Thymus (tissue), 11 donors: ENCODE measurements around the gene TVP23A. TPM values are rescaled to one million over a fixed set of nuclear protein-coding genes. Genes with fewer than 3 reads are reported as not detected.
A peak's percentile ranks its signal among the peaks of the same experiment; 100 is the strongest.

Source experiments
- DNase-seq, 9 donors: peaks; one replicate each; pipeline ENCODE4 v3.0.0-alpha.2; 2013; ENCODE audit warnings: low spot score in 9 of 9, low read depth in 6 of 9, missing footprints in 1 of 9
- H3K27ac ChIP-seq, 2 donors: one replicate each; pipeline ENCODE4 v1.5.1; 2013; ENCODE audit warnings: control low read depth in 1 of 2, low read depth in 1 of 2, low read length in 1 of 2, mild to moderate bottlenecking in 1 of 2, moderate library complexity in 1 of 2
- H3K27me3 ChIP-seq, 2 donors: one replicate each; pipeline ENCODE4 v1.5.1; 2013; ENCODE audit warnings: low read length in 1 of 2; ENCODE audit not compliant: control insufficient read depth in 2 of 2, insufficient read depth in 1 of 2
- H3K36me3 ChIP-seq, 2 donors: one replicate each; pipeline ENCODE4 v1.5.1; 2013; ENCODE audit warnings: low read length in 1 of 2, mild to moderate bottlenecking in 1 of 2, moderate library complexity in 1 of 2; ENCODE audit not compliant: control insufficient read depth in 2 of 2, insufficient read depth in 2 of 2
- H3K4me1 ChIP-seq, 2 donors: one replicate each; pipeline ENCODE4 v1.5.1; 2013; ENCODE audit warnings: low read length in 2 of 2; ENCODE audit not compliant: control insufficient read depth in 2 of 2, insufficient read depth in 2 of 2
- H3K4me3 ChIP-seq, 2 donors: one replicate each; pipeline ENCODE4 v1.5.1; 2013; ENCODE audit warnings: low read length in 2 of 2, control low read depth in 1 of 2, mild to moderate bottlenecking in 1 of 2
- H3K9me3 ChIP-seq, 2 donors: one replicate each; pipeline ENCODE4 v1.5.1; 2013; ENCODE audit warnings: low read length in 1 of 2, mild to moderate bottlenecking in 1 of 2; ENCODE audit not compliant: control insufficient read depth in 2 of 2, insufficient read depth in 1 of 2
- WGBS: extraction: QIAGEN DNeasy Blood & Tissue Kit; methylation state at CpG from one replicate; pipeline ENCODE4 v1.1.7; 2013; 5-methylcytosine and 5-hydroxymethylcytosine counted together
- polyA plus RNA-seq: library from polyadenylated mRNA; stranded (reverse); fragments of 200-250 nt; gene quantifications from one replicate; pipeline ENCODE4 v1.2.3, GENCODE V29; 2013
- total RNA-seq: library from RNA; stranded (reverse); fragments of 120-200 nt; gene quantifications from one replicate; pipeline ENCODE4 v1.2.4, GENCODE V29; 2013
- donor health status: healthy.

TVP23A gene
- total and polyA plus RNA-seq, 2 donors, result 5.1 to 7.4 TPM

DNA sequence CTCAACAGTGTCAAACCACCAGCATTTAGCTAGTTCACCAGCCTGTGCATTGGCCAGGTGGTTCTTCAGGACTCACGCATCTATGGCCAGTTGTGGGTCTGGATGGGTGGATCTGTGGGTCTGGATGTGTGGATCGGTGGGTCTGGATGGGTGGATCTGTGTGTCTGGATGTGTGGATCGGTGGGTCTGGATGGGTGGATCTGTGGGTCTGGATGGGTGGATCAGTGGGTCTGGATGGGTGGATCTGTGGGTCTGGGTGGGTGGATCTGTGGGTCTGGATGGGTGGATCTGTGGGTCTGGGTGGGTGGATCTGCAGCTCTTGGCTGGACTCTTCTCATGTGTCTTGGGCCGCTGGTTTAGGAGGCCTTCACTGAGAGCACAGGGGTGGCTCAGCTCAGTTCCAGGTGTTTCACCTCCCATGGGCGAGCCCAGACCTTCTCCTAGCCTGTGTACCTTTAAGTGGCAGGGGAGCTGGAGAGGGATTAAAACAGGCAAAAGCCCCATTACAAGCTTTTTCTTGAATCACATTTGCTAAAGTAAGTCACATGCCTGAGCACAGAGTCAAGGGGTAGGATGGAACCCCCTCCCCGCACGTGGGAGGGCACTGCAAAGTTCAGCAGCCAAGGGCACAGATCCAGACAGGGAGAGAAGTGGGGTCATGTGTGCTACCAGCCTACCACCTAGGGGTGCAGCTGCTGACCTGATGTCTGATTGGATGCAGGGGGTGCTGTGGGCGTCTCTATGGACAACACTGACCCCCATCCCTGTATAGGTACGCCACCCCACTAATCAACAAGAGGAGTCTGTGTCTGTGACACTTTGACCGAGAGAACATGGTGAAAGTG is 78.4 kb downstream of the TVP23A start:
- WGBS, result 94% methylated on average over 10 of the region's 10 CpGs

DNA sequence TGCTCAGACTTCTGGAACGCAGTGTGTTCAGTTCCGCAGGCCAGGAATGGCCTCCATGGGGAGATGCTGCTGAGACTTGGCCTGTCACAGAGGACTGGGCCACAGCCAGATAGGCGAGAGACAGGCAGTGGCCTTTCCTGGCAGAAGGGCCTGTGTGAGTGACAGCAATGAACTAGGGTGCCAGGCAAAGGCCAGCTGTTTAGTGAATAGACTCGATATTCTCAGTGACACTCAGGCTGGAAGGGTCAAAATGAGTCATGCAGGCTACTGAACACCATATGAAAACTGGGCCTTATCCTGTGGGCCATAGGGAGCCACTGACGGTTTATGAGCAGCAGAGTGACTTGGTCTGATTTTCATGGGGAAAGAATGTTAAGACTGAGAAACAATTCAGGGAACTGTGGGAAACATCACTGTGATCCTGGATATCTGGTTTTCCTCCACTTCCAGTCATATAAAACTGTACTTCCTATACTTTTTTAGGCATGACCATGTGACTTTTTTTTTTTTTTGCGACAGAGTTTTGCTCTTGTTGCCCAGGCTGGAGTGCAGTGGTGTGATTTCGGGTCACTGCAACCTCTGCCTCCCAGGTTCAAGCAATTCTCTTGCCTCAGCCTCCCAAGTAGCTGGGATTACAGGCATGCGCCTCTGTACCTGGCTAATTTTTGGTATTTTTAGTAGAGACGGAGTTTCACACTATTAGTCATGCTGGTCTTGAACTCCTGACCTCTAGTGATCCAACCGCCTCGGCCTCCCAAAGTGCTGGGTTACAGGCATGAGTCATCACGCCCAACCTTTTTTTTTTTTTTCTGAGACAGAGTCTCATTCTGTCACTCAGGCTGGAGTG is 80.1 kb downstream of the TVP23A start:
- DNase-seq, result no peak
- H3K36me3 ChIP-seq, result no peaks in the 10 kb centered on the region
- H3K27me3 ChIP-seq, result no peaks in the 10 kb centered on the region
- no peak overlapping the region for H3K27ac ChIP-seq
- H3K9me3 ChIP-seq, result no peaks in the 10 kb centered on the region
- peaks cover 3 to 6% of the 10 kb centered on the region in 2 donors for H3K4me1 ChIP-seq
- H3K4me3 ChIP-seq, result no peak overlapping the region
- WGBS, result 85% methylated on average over 12 of the region's 12 CpGs

More for the DNA sequence above, 78.4 kb downstream of the TVP23A start:
- no peaks in the 10 kb centered on the region for H3K27me3 ChIP-seq
- H3K36me3 ChIP-seq, result no peaks in the 10 kb centered on the region
- H3K4me1 ChIP-seq, result peaks cover 10 to 12% of the 10 kb centered on the region in 2 donors
- no peak for DNase-seq
- H3K27ac ChIP-seq, result no peak overlapping the region
- no peak overlapping the region for H3K4me3 ChIP-seq
- no peaks in the 10 kb centered on the region for H3K9me3 ChIP-seq

DNA sequence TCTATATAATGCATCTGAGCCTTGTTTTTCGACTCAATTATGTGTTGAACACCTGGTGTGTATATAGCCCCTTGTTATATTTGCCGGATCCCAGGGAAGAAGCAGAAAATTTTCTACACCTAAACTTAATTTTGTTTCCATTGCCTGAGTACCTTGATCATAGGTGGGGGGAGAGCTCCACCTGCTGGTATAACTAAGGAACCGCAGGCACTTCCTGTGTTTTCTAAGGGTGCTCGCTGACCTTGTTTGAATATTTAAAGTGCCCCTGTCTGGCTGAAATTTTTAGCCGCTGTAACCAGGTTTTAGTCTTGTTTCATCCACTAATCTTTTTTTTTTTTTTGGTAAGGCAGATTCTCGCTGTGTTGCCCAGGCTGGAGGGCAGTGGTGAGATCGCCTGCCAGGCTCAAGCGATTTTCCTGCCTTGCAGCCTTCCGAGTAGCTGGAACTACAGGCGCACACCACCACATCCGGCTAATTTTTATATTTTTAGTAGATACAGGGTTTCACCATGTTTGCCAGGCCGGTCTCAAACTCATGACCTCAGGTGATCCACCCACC is 81.4 kb downstream of the TVP23A start:
- Histone ChIP-seq H3K27ac (no peak overlapping the region), H3K27me3 (no peaks in the 10 kb centered on the region), H3K9me3 (no peaks in the 10 kb centered on the region), H3K4me3 (peak overlapping the region in 1 of 2 donors; percentile 21), H3K4me1 (peaks cover 3% of the 10 kb centered on the region in 2 donors), H3K36me3 (no peaks in the 10 kb centered on the region)
- DNase-seq, result peak in 8 of 9 donors; percentile 49 to 87 (median 72)
- WGBS, result 32% methylated on average over 12 of the region's 12 CpGs

DNA sequence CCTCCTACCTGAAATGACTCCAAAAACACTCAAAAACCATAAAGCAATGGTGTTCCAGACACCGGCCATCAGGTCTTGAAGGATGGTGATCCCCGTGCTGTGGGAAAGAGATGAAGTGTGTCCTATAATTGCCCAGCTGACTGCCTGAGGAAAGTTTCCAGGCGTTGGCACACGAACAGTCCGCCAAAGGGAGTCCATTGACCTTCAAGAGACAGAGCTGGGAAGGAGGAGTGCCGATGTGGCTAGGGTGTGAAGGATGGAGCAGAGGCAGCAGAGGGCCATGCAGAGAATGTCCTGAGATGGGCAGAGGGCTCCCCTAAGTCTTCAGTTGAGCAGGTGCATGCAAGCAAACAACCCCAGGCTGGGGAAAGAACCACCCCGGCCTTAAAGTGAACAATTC is 86.8 kb downstream of the TVP23A start:
- Histone ChIP-seq H3K36me3 (no peaks in the 10 kb centered on the region), H3K27ac (no peak overlapping the region), H3K4me1 (no peaks in the 10 kb centered on the region), H3K27me3 (no peaks in the 10 kb centered on the region), H3K9me3 (no peaks in the 10 kb centered on the region), H3K4me3 (no peak overlapping the region)
- 95% methylated on average over 7 of the region's 7 CpGs for WGBS
- DNase-seq, result no peak

DNA sequence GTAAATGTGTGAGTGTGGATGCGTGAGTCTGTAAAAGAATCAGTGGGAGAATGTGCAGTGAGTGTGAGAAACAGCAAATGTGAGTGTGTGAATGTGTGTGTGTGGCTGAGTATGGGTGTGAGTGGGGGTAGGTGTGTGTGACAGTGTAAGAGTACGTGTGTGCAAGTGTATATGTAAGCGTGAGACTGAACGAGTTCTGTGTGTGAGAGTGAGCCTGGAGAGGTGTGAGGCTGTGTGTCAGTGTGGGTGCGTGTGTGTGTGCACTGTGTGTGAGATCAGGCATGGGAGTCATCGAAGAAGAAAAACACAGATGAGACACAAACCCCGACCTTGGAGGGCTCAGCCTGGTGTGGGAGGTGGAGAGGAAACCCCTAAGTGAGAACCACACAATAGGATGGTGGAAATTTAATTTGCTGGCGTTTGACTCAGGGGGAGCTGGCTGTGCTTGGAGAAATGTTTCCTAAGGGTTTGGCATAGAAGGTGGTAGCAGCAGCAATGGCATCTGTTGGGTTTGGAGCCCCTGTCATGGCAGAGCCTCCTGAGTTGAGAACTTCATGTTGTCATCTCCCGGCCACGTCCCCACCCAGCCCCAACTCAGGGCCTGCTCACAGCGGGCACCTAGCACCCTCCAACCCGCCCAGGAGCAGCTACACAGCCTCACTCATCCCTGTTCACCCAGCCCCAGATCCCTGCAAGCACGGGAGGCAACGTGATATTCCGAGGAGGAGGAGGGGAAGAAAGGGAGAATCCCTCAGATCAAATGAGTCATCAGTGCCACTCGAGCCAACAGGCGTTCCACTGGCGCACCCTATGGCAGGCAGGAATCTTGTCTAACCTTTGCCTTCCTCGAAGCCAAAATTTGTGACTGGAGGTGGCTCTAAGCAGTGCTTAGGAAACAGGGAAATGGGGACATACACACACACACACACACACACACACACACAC is 89.2 kb downstream of the TVP23A start:
- no peak overlapping the region for H3K4me3 ChIP-seq
- no peaks in the 10 kb centered on the region for H3K27me3 ChIP-seq
- H3K9me3 ChIP-seq, result no peaks in the 10 kb centered on the region
- H3K4me1 ChIP-seq, result no peaks in the 10 kb centered on the region
- H3K36me3 ChIP-seq, result no peaks in the 10 kb centered on the region
- H3K27ac ChIP-seq, result no peak overlapping the region
- WGBS, result 94% methylated on average over 19 of the region's 19 CpGs
- no peak for DNase-seq

DNA sequence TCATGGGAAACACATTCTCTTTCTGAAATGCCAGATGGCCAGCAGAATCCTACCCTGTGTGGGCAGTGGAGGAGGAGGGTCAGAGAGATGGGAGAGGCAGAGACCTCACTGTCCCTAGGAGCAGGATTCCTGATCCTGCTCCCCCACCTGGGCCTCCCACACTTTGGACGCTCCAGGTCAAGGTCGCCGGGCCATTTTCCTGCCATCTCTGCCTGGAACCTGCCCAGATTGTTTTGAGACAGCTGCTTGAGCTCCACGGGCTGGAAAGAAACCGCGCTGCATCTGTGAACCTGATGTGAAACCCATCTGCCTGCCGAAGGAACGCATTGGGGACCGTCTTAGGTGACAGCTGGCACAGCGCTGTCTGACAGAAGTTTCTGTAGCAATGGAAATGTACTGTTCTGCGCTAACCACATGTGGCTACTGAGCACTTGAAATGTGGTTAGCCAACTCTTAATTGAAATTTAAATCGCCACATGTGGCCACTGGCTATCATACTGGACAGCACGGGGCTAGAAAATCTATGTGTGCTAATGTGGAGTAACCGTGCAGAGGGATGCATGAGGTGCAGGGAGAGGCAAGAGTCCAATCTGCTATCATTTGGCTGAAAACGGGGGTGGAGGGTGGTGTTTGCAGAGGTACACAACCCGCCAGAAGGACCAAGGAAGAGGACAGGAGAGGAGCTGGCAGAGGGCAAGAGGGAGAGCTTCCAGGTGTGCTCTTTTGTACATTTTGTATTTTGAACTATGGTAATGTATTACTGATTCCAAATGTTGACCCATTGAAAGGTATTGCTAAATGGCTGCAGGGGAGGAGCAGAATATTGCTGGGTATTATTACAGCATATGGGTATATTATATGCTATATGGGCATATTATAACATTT is 90.3 kb downstream of the TVP23A start:
- H3K27ac ChIP-seq, result no peak overlapping the region
- no peak for DNase-seq
- no peaks in the 10 kb centered on the region for H3K36me3 ChIP-seq
- no peak overlapping the region for H3K4me3 ChIP-seq
- no peaks in the 10 kb centered on the region for H3K27me3 ChIP-seq
- 87% methylated on average over 16 of the region's 16 CpGs for WGBS
- H3K9me3 ChIP-seq, result no peaks in the 10 kb centered on the region
- H3K4me1 ChIP-seq, result no peaks in the 10 kb centered on the region
